K562 (cell line): ENCODE measurements around the gene KCNK1. TPM values are rescaled to one million over a fixed set of nuclear protein-coding genes. Genes with fewer than 3 reads are reported as not detected.
A peak's percentile ranks its signal among the peaks of the same experiment; 100 is the strongest.

ENCODE experiments used
- FIP1L1 ChIP-seq: fragments of 200-400 bp; formaldehyde crosslinking; IDR thresholded peaks from 2 replicates; pipeline ENCODE4 v1.6.1; 2018; ENCODE audit warnings: mild to moderate bottlenecking, low read depth, low read length; ENCODE audit not compliant: poor library complexity, severe bottlenecking
- KDM4B ChIP-seq, 2 experiments: fragments of 450-650 bp in 1 of 2; sonication (generic) in 1 of 2; IDR thresholded peaks; 2 replicates each; pipeline ENCODE4 v1.6.1; 2016 to 2017; ENCODE audit warnings: borderline replicate concordance in 2 of 2, antibody characterized with exemption in 1 of 2, low read depth in 1 of 2, mild to moderate bottlenecking in 1 of 2
- MXI1 ChIP-seq: IDR thresholded peaks from 2 replicates; pipeline ENCODE4 v1.6.1; 2011; ENCODE audit warnings: low read depth, mild to moderate bottlenecking, improper control_type of control experiment, low read length
- NFRKB ChIP-seq: fragments of 450-650 bp; IDR thresholded peaks from 2 replicates; pipeline ENCODE4 v1.6.1; 2016; ENCODE audit warnings: low read depth
- NR3C1 ChIP-seq: sonication (generic); formaldehyde crosslinking; IDR thresholded peaks from 2 replicates; pipeline ENCODE4 v1.8.1; 2022; ENCODE audit warnings: missing genetic modification reagents
- NRF1 ChIP-seq, 2 experiments: fragments of 450-650 bp; IDR thresholded peaks in 1 of 2; conservative IDR thresholded peaks in 1 of 2; 2 replicates each; pipeline ENCODE4 v1.6.1; 2014; ENCODE audit warnings: mild to moderate bottlenecking in 2 of 2
- NUFIP1 ChIP-seq: fragments of 450-650 bp; IDR thresholded peaks from 2 replicates; pipeline ENCODE4 v1.6.1; 2018; ENCODE audit not compliant: partially characterized antibody
- POLR2AphosphoS2 ChIP-seq: IDR thresholded peaks from 2 replicates; pipeline ENCODE4 v1.6.1; 2012; ENCODE audit warnings: low read length, improper control_type of control experiment
- POLR3A ChIP-seq: IDR thresholded peaks from 2 replicates; pipeline ENCODE4 v1.6.1; 2011; ENCODE audit warnings: borderline replicate concordance, mild to moderate bottlenecking, moderate library complexity; ENCODE audit not compliant: insufficient read length, insufficient read depth; ENCODE audit errors: extremely low read depth
- SMARCA5 ChIP-seq: fragments of 450-650 bp; IDR thresholded peaks from 2 replicates; pipeline ENCODE4 v1.6.1; 2016
- TBP ChIP-seq: optimal IDR thresholded peaks from 2 replicates; pipeline ENCODE3; 2011; ENCODE audit warnings: low read depth, low read length, improper control_type of control experiment
- ZBTB17 ChIP-seq: fragments of 450-650 bp; formaldehyde crosslinking; IDR thresholded peaks from 2 replicates; pipeline ENCODE4 v1.4.0; 2020; ENCODE audit warnings: mild to moderate bottlenecking
- ZNF175 ChIP-seq: fragments of 200-800 bp; sonication (Bioruptor generic); IDR thresholded peaks from 2 replicates; pipeline ENCODE4 v1.6.1; 2016; ENCODE audit warnings: low read depth, mild to moderate bottlenecking, missing genetic modification characterization, missing compliant biosample characterization
- ZNF263 ChIP-seq: sonication (generic); formaldehyde crosslinking; IDR thresholded peaks from 2 replicates; pipeline ENCODE4 v1.8.0; 2022; ENCODE audit warnings: mild to moderate bottlenecking, missing genetic modification reagents, borderline replicate concordance
- ZNF282 ChIP-seq: sonication (generic); formaldehyde crosslinking; IDR thresholded peaks from 2 replicates; pipeline ENCODE4 v1.8.1; 2023; ENCODE audit warnings: missing genetic modification reagents
- ZNF592 ChIP-seq: fragments of 450-650 bp; IDR thresholded peaks from 2 replicates; pipeline ENCODE4 v1.6.1; 2017; ENCODE audit warnings: antibody characterized with exemption, mild to moderate bottlenecking
- ZNF785 ChIP-seq: fragments of 250-450 bp; sonication (Bioruptor Pico); IDR thresholded peaks from 2 replicates; pipeline ENCODE4 v1.4.0; 2020; ENCODE audit warnings: mild to moderate bottlenecking
- polyA plus RNA-seq, 8 experiments: library from polyadenylated mRNA; depleted of rRNA in 4 of 8; stranded (reverse) in 5 of 8; unstranded in 3 of 8; fragments of >200 nt; fragmentation: Nextera tagmentation in 2 of 8; fragmentation: Illumina TruSeq in 1 of 8; extraction: Ambion mirVana in 2 of 8; extraction: Trizol in 1 of 8; gene quantifications; 2 replicates each; pipeline versions ENCODE4 v1.2.1 to v1.2.3, GENCODE V29; 2011 to 2014; ENCODE audit warnings: inconsistent platforms in 1 of 8, missing spikeins in 1 of 8
- total RNA-seq, 7 experiments: library from RNA; depleted of rRNA in 6 of 7; stranded (reverse); fragments of >200 nt in 6 of 7; fragmentation: Illumina TruSeq in 2 of 7; extraction: Trizol in 2 of 7; gene quantifications; 2 replicates each; pipeline versions ENCODE4 v1.2.1 to v1.2.3, GENCODE V29; 2011 to 2021; ENCODE audit warnings: low replicate concordance in 1 of 7
- TF ChIP-seq, protein P1 (sequence below), 3 experiments: fragments of 200-800 bp in 1 of 3; fragments of 250-450 bp in 1 of 3; fragments of 450-650 bp in 1 of 3; sonication (Bioruptor Pico) in 1 of 3; sonication (Bioruptor generic) in 1 of 3; formaldehyde crosslinking in 1 of 3; IDR thresholded peaks; 2 replicates each; pipeline versions ENCODE4 v1.6.1 to v1.8.0; 2016 to 2022; ENCODE audit warnings: mild to moderate bottlenecking in 2 of 3, missing genetic modification characterization in 2 of 3, missing compliant biosample characterization in 1 of 3, moderate library complexity in 1 of 3
- TF ChIP-seq, protein P2 (sequence below): sonication (generic); formaldehyde crosslinking; IDR thresholded peaks from 2 replicates; pipeline ENCODE4 v1.4.0; 2020; ENCODE audit warnings: mild to moderate bottlenecking, missing genetic modification reagents

The KCNK1 gene
- total and polyA plus RNA-seq, 9 of the 15 experiments (the other 6 are each of a cell fraction or from before 2014, with no cell fraction given), result 3.1 to 22.7 (median 6.0) TPM

DNA sequence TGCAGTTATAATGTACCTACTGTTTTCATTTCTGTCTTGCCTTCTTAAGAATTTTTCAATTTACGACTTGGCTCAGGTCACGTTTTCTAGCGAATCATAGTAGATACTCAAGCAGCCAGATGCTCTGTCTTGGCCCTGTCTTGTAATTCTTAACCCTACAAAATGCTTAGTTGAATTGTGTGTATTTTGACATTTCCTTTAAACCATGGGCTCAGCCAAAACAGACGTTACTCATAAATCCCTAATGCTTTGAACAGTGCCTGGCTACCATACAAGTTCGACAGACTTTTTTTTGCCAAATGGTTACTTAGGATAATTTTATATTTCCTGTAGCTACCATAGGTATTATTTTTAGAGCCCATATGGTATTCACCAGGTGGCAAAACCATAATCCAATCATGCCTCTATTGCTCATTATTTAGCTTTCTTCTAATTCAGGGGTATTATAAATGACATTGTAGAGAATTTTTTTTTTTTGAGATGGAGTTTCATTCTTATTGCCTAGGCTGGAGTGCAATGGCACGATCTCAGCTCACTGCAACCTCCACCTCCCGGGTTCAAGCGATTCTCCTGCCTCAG lies 54.3 kb downstream of the KCNK1 start (continued):
- TF ChIP-seq ZNF263 (CRISPR knock-in tag), result no peak
- TF ChIP-seq NRF1 (conservative IDR thresholded peaks at IDR 0.05 in 1 of 2, IDR thresholded peaks at IDR 0.05 in 1 of 2), result no peak
- peak; percentile 10; the same call in 1 of the 2 replicates for TF ChIP-seq ZNF175 (CRISPR knock-in tag)
- TF ChIP-seq NUFIP1, result no peak
- TF ChIP-seq POLR3A, result peak; percentile 20
- TF ChIP-seq ZNF282, result no peak
- 0 out of 2 replicates have a peak, but pooled peaks have one; percentile 24 for TF ChIP-seq NFRKB
- TF ChIP-seq SMARCA5, result peak; percentile 71
- TF ChIP-seq KDM4B (IDR thresholded peaks at IDR 0.05; ENCODE audit: borderline replicate concordance in 2 of 2, low read depth in 1 of 2), result no peak
- no peak for TF ChIP-seq NR3C1 (CRISPR knock-in tag)
- TF ChIP-seq POLR2AphosphoS2, result no peak
- TF ChIP-seq, protein P1, sequence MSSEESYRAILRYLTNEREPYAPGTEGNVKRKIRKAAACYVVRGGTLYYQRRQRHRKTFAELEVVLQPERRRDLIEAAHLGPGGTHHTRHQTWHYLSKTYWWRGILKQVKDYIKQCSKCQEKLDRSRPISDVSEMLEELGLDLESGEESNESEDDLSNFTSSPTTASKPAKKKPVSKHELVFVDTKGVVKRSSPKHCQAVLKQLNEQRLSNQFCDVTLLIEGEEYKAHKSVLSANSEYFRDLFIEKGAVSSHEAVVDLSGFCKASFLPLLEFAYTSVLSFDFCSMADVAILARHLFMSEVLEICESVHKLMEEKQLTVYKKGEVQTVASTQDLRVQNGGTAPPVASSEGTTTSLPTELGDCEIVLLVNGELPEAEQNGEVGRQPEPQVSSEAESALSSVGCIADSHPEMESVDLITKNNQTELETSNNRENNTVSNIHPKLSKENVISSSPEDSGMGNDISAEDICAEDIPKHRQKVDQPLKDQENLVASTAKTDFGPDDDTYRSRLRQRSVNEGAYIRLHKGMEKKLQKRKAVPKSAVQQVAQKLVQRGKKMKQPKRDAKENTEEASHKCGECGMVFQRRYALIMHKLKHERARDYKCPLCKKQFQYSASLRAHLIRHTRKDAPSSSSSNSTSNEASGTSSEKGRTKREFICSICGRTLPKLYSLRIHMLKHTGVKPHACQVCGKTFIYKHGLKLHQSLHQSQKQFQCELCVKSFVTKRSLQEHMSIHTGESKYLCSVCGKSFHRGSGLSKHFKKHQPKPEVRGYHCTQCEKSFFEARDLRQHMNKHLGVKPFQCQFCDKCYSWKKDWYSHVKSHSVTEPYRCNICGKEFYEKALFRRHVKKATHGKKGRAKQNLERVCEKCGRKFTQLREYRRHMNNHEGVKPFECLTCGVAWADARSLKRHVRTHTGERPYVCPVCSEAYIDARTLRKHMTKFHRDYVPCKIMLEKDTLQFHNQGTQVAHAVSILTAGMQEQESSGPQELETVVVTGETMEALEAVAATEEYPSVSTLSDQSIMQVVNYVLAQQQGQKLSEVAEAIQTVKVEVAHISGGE (CRISPR knock-in tag; IDR thresholded peaks at IDR 0.05), result 0 out of 6 replicates have a peak, but pooled peaks of 1 of the 3 experiments have one; percentile 5
- no peak for TF ChIP-seq MXI1
- TF ChIP-seq, protein P2, sequence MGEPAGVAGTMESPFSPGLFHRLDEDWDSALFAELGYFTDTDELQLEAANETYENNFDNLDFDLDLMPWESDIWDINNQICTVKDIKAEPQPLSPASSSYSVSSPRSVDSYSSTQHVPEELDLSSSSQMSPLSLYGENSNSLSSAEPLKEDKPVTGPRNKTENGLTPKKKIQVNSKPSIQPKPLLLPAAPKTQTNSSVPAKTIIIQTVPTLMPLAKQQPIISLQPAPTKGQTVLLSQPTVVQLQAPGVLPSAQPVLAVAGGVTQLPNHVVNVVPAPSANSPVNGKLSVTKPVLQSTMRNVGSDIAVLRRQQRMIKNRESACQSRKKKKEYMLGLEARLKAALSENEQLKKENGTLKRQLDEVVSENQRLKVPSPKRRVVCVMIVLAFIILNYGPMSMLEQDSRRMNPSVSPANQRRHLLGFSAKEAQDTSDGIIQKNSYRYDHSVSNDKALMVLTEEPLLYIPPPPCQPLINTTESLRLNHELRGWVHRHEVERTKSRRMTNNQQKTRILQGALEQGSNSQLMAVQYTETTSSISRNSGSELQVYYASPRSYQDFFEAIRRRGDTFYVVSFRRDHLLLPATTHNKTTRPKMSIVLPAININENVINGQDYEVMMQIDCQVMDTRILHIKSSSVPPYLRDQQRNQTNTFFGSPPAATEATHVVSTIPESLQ, result no peak
- TF ChIP-seq FIP1L1, result no peak
- TF ChIP-seq ZBTB17, result 0 out of 2 replicates have a peak, but pooled peaks have one; percentile 34
- peak; percentile 20; the same call in 1 of the 2 replicates for TF ChIP-seq ZNF592
- no peak for TF ChIP-seq ZNF785 (CRISPR knock-in tag)
- peak; percentile 3 for TF ChIP-seq TBP
